Adrenal gland (tissue), 5 donors: ENCODE measurements around the gene ARRDC3.

ENCODE experiments used
- POLR2A ChIP-seq, 2 donors: fragments of 450-650 bp; IDR thresholded peaks; one replicate each; pipeline ENCODE4 v1.6.1; 2017; ENCODE audit warnings: antibody characterized with exemption in 2 of 2, mild to moderate bottlenecking in 2 of 2, moderate library complexity in 1 of 2
- TF ChIP-seq, protein P1 (sequence below), 6 experiments: fragments of 450-650 bp in 4 of 6; fragments of 200-600 bp in 2 of 6; sonication (generic) in 1 of 6; IDR thresholded peaks; 1 replicate in 5 of 6; 2 replicates in 1 of 6; pipeline versions ENCODE4 v1.5.1 to v1.8.0; 2016 to 2021; ENCODE audit warnings: antibody characterized with exemption in 6 of 6, mild to moderate bottlenecking in 2 of 6, moderate library complexity in 1 of 6
- donor health status: DM: no; HTN: no; CAD: no.

DNA sequence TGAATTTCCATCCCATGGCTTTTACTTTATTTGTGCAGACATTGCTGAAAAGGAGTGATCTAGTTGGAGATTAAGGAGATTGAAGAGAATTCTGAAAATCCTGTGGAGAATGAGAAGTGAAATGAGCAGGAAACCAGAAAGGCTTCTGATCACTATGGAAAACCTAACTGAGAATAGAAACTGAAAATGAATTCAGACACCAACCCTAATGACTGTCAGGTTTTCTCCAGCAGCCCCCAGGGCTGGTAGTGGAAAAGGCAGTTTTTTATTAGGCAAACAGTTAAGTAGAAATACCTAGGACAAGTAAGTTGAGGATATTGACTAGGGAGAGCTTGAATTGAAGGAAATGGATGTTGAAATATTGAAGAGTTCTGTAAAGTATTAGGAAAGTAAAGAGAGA lies 14.7 kb upstream of the ARRDC3 start:
- TF ChIP-seq, protein P1, sequence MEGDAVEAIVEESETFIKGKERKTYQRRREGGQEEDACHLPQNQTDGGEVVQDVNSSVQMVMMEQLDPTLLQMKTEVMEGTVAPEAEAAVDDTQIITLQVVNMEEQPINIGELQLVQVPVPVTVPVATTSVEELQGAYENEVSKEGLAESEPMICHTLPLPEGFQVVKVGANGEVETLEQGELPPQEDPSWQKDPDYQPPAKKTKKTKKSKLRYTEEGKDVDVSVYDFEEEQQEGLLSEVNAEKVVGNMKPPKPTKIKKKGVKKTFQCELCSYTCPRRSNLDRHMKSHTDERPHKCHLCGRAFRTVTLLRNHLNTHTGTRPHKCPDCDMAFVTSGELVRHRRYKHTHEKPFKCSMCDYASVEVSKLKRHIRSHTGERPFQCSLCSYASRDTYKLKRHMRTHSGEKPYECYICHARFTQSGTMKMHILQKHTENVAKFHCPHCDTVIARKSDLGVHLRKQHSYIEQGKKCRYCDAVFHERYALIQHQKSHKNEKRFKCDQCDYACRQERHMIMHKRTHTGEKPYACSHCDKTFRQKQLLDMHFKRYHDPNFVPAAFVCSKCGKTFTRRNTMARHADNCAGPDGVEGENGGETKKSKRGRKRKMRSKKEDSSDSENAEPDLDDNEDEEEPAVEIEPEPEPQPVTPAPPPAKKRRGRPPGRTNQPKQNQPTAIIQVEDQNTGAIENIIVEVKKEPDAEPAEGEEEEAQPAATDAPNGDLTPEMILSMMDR (IDR thresholded peaks at IDR 0.05): no peak
- TF ChIP-seq POLR2A (IDR thresholded peaks at IDR 0.05): no peak
